ENCODE results near the gene MCUR1.
A peak's percentile ranks its signal among the peaks of the same experiment; 100 is the strongest.

The MCUR1 gene

GRCh38 chr6:13761361-13762036 lies 52.9 kb downstream of the MCUR1 start:
- no peak overlapping the region for H3K4me3 ChIP-seq (replicated peaks; ENCODE audit: insufficient read depth, low read length)
- H3K27ac ChIP-seq (replicated peaks): no peak overlapping the region
- TF ChIP-seq GABPA (IDR thresholded peaks at IDR 0.05; ENCODE audit: low read depth): no peak
- no peak for TF ChIP-seq POLR2AphosphoS5 (IDR thresholded peaks at IDR 0.05; ENCODE audit: low read depth)
- no peak for TF ChIP-seq SPI1 (IDR thresholded peaks at IDR 0.05; ENCODE audit: borderline replicate concordance, low read depth)
- TF ChIP-seq CTCF (IDR thresholded peaks at IDR 0.05; ENCODE audit: insufficient read depth, low read length): no peak
- no peak for TF ChIP-seq REST (IDR thresholded peaks at IDR 0.05; ENCODE audit: insufficient replicate concordance, low read depth)
- DNase-seq (ENCODE audit: low read depth in 1 of 2, low spot score in 1 of 2): no peak
- H3K27me3 ChIP-seq (ENCODE audit: insufficient read depth, poor library complexity, severe bottlenecking): no peaks in the 10 kb centered on the region

- no peak overlapping the region for H3K4me3 ChIP-seq (replicated peaks; ENCODE audit: insufficient read depth, low read length)
- no peak overlapping the region for H3K27ac ChIP-seq (replicated peaks)
- no peaks in the 10 kb centered on the region for H3K27me3 ChIP-seq (ENCODE audit: insufficient read depth, poor library complexity, severe bottlenecking)
- DNase-seq (ENCODE audit: low read depth in 1 of 2, low spot score in 1 of 2): peak in 1 of 2 experiments; percentile 11
- TF ChIP-seq POLR2AphosphoS5 (IDR thresholded peaks at IDR 0.05; ENCODE audit: low read depth) (no peak), REST (IDR thresholded peaks at IDR 0.05; ENCODE audit: insufficient replicate concordance, low read depth) (no peak), SPI1 (IDR thresholded peaks at IDR 0.05; ENCODE audit: borderline replicate concordance, low read depth) (no peak)
These were observed 53.8 kb downstream of the MCUR1 start for GRCh38 chr6:13760307-13761304.

GRCh38 chr6:13759025-13759424 lies 55.3 kb downstream of the MCUR1 start:
- TF ChIP-seq GABPA (IDR thresholded peaks at IDR 0.05; ENCODE audit: low read depth) (no peak), REST (IDR thresholded peaks at IDR 0.05; ENCODE audit: insufficient replicate concordance, low read depth) (no peak), SPI1 (IDR thresholded peaks at IDR 0.05; ENCODE audit: borderline replicate concordance, low read depth) (no peak), POLR2AphosphoS5 (IDR thresholded peaks at IDR 0.05; ENCODE audit: low read depth) (no peak), CTCF (IDR thresholded peaks at IDR 0.05; ENCODE audit: insufficient read depth, low read length) (no peak)

More at GRCh38 chr6:13759025-13759424, 55.3 kb downstream of the MCUR1 start:
- Histone ChIP-seq H3K27ac (replicated peaks) (no peak overlapping the region), H3K27me3 (ENCODE audit: insufficient read depth, poor library complexity, severe bottlenecking) (no peaks in the 10 kb centered on the region), H3K4me3 (replicated peaks; ENCODE audit: insufficient read depth, low read length) (no peak overlapping the region)
- DNase-seq (ENCODE audit: low read depth in 1 of 2, low spot score in 1 of 2): no peak

All from HL-60 (cell line).